H1 (cell line): ENCODE measurements around the gene PKD1. TPM values are rescaled to one million over a fixed set of nuclear protein-coding genes. Genes with fewer than 3 reads are reported as not detected.

ENCODE experiments used
- CTCF ChIA-PET: fragments of 300-600 bp; sonication (Branson Sonifier 250); formaldehyde crosslinking; loops from one replicate; lab custom pipeline; 2021; ENCODE audit not compliant: partially characterized antibody; lab: Charles Lee
- POLR2A ChIA-PET: fragments of 300-600 bp; sonication (Branson Sonifier 250); formaldehyde crosslinking; loops from one replicate; lab custom pipeline; 2021; ENCODE audit warnings: inconsistent platforms; ENCODE audit not compliant: partially characterized antibody; lab: Charles Lee
- DNase-seq, 2 experiments: peaks; one replicate each; pipeline versions ENCODE4 v3.0.0 to v3.0.0-alpha.2; 2010 to 2022; ENCODE audit warnings: low spot score in 2 of 2, low read depth in 1 of 2, mixed read lengths in 1 of 2
- FAIRE-seq: peaks from 2 replicates; lab custom pipeline; 2011; peaks lifted over from hg19 to GRCh38; lab: Jason Lieb, UNC
- H2AFZ ChIP-seq: 2 replicates; pipeline ENCODE4 v1.8.1; 2012; ENCODE audit warnings: low read length, inconsistent platforms
- H2AK5ac ChIP-seq: 2 replicates; pipeline ENCODE4 v1.6.1; 2013; ENCODE audit warnings: low read depth, low read length
- H2BK120ac ChIP-seq: replicated peaks from 2 replicates; pipeline ENCODE3; 2013; ENCODE audit warnings: low read depth, low read length, inconsistent platforms
- H2BK12ac ChIP-seq: 2 replicates; pipeline ENCODE4 v1.6.1; 2013; ENCODE audit warnings: low read depth, low read length
- H2BK15ac ChIP-seq: 2 replicates; pipeline ENCODE4 v1.6.1; 2013; ENCODE audit warnings: low read length
- H2BK20ac ChIP-seq: 2 replicates; pipeline ENCODE4 v1.6.1; 2013; ENCODE audit warnings: low read length
- H2BK5ac ChIP-seq: 2 replicates; pipeline ENCODE4 v1.6.1; 2013; ENCODE audit warnings: low read depth, low read length
- H3K14ac ChIP-seq: 2 replicates; pipeline ENCODE4 v1.6.1; 2013; ENCODE audit warnings: inconsistent platforms; ENCODE audit not compliant: insufficient read length
- H3K18ac ChIP-seq: 2 replicates; pipeline ENCODE4 v1.6.1; 2013; ENCODE audit warnings: low read length; ENCODE audit errors: extremely low read depth
- H3K23ac ChIP-seq: 2 replicates; pipeline ENCODE4 v1.6.1; 2013; ENCODE audit warnings: inconsistent platforms; ENCODE audit not compliant: insufficient read length
- H3K23me2 ChIP-seq: 2 replicates; pipeline ENCODE4 v1.6.1; 2013; ENCODE audit warnings: low read depth, low read length
- H3K27ac ChIP-seq: 2 replicates; pipeline ENCODE4 v1.6.1; 2011; ENCODE audit warnings: low read depth, low read length, inconsistent platforms
- H3K27me3 ChIP-seq, 4 experiments: replicated peaks in 1 of 4; 1 replicate in 1 of 4; 2 replicates in 3 of 4; pipeline versions ENCODE4 v1.6.1 to v1.8.1; 2011 to 2013; ENCODE audit warnings: low read length in 3 of 4, mild to moderate bottlenecking in 3 of 4, inconsistent platforms in 2 of 4, mixed read lengths in 2 of 4, moderate library complexity in 1 of 4; ENCODE audit not compliant: control insufficient read depth in 3 of 4, insufficient read depth in 3 of 4; ENCODE audit errors: extremely low read depth in 1 of 4
- H3K36me3 ChIP-seq, 4 experiments: 2 replicates each; pipeline versions ENCODE4 v1.6.1 to v1.8.1; 2011 to 2013; ENCODE audit warnings: mild to moderate bottlenecking in 4 of 4, low read length in 3 of 4, moderate library complexity in 2 of 4, control low read depth in 1 of 4, inconsistent platforms in 1 of 4; ENCODE audit not compliant: insufficient read depth in 4 of 4, control insufficient read depth in 2 of 4
- H3K4ac ChIP-seq: replicated peaks from 2 replicates; pipeline ENCODE3; 2013; ENCODE audit warnings: low read length, low read depth, mixed read lengths, inconsistent platforms; ENCODE audit not compliant: insufficient read length
- H3K4me1 ChIP-seq, 4 experiments: replicated peaks in 1 of 4; 1 replicate in 1 of 4; 2 replicates in 3 of 4; pipeline versions ENCODE4 v1.6.1 to v1.8.1; 2011 to 2013; ENCODE audit warnings: low read length in 3 of 4, inconsistent platforms in 2 of 4, mixed read lengths in 1 of 4; ENCODE audit not compliant: insufficient read depth in 4 of 4, control insufficient read depth in 3 of 4
- H3K4me2 ChIP-seq, 2 experiments: 2 replicates each; pipeline versions ENCODE4 v1.6.1 to v1.8.1; 2011 to 2013; ENCODE audit warnings: low read depth in 2 of 2, low read length in 2 of 2, control low read depth in 1 of 2, inconsistent platforms in 1 of 2, mild to moderate bottlenecking in 1 of 2; ENCODE audit not compliant: insufficient read depth in 1 of 2
- H3K4me3 ChIP-seq, 4 experiments: fragments of 200-600, 300-600 bp in 1 of 4; sonication (generic), shearing (Covaris generic), sonication (Bioruptor Twin) in 1 of 4; 2 replicates each; pipeline versions ENCODE4 v1.5.1 to v1.8.1; 2011 to 2016; ENCODE audit warnings: low read length in 4 of 4, low read depth in 3 of 4, control low read depth in 2 of 4, inconsistent platforms in 2 of 4, mild to moderate bottlenecking in 2 of 4, mixed read lengths in 1 of 4, moderate library complexity in 1 of 4; ENCODE audit not compliant: insufficient read depth in 2 of 4; ENCODE audit errors: extremely low read depth in 1 of 4
- H3K56ac ChIP-seq: replicated peaks from 2 replicates; pipeline ENCODE3; 2013; ENCODE audit warnings: low read depth, mild to moderate bottlenecking, mixed read lengths, low read length, inconsistent platforms; ENCODE audit not compliant: insufficient read length
- H3K79me1 ChIP-seq: 2 replicates; pipeline ENCODE4 v1.6.1; 2013; ENCODE audit warnings: low read depth, low read length, control low read depth
- H3K79me2 ChIP-seq, 2 experiments: 2 replicates each; pipeline versions ENCODE4 v1.6.1 to v1.8.1; 2012 to 2013; ENCODE audit warnings: low read length in 2 of 2, mild to moderate bottlenecking in 2 of 2, inconsistent platforms in 1 of 2; ENCODE audit not compliant: insufficient read depth in 2 of 2, control insufficient read depth in 1 of 2
- H3K9ac ChIP-seq, 4 experiments: replicated peaks in 1 of 4; 1 replicate in 1 of 4; 2 replicates in 3 of 4; pipeline versions ENCODE4 v1.6.1 to v1.8.1; 2011 to 2013; ENCODE audit warnings: low read depth in 3 of 4, low read length in 3 of 4, control low read depth in 2 of 4, mild to moderate bottlenecking in 2 of 4, moderate library complexity in 2 of 4, inconsistent platforms in 1 of 4; ENCODE audit errors: extremely low read depth in 1 of 4
- H3K9me3 ChIP-seq, 2 experiments: 2 replicates each; pipeline versions ENCODE4 v1.6.1 to v1.8.1; 2012 to 2013; ENCODE audit warnings: mild to moderate bottlenecking in 2 of 2, moderate library complexity in 2 of 2, control low read depth in 1 of 2, inconsistent platforms in 1 of 2, low read depth in 1 of 2, low read length in 1 of 2, mixed read lengths in 1 of 2; ENCODE audit not compliant: insufficient read depth in 2 of 2
- H4K20me1 ChIP-seq, 2 experiments: replicated peaks in 1 of 2; 2 replicates each; pipeline versions ENCODE3 to v1.8.1; 2011 to 2013; ENCODE audit warnings: inconsistent platforms in 2 of 2, low read length in 2 of 2, mild to moderate bottlenecking in 1 of 2; ENCODE audit not compliant: insufficient read depth in 2 of 2, control insufficient read depth in 1 of 2
- H4K5ac ChIP-seq: 2 replicates; pipeline ENCODE4 v1.6.1; 2013; ENCODE audit warnings: low read length, low read depth, mixed read lengths, inconsistent platforms; ENCODE audit not compliant: insufficient read length
- H4K8ac ChIP-seq: 2 replicates; pipeline ENCODE4 v1.8.0; 2013; ENCODE audit warnings: mild to moderate bottlenecking, moderate library complexity, low read length, inconsistent platforms; ENCODE audit not compliant: insufficient read depth; ENCODE audit errors: extremely low read depth
- H4K91ac ChIP-seq: replicated peaks from 2 replicates; pipeline ENCODE3; 2013; ENCODE audit warnings: low read length, mixed read lengths, inconsistent platforms; ENCODE audit not compliant: insufficient read length
- KDM4A ChIP-seq: IDR thresholded peaks from one replicate; pipeline ENCODE4 v1.7.1; 2012; ENCODE audit warnings: low read depth, mild to moderate bottlenecking, moderate library complexity, low read length, inconsistent platforms; ENCODE audit not compliant: severe bottlenecking
- POLR2AphosphoS5 ChIP-seq: IDR thresholded peaks from 2 replicates; pipeline ENCODE4 v1.6.1; 2011; ENCODE audit warnings: low read depth, low read length
- RFX5 ChIP-seq: IDR thresholded peaks from 2 replicates; pipeline ENCODE4 v1.6.1; 2011; ENCODE audit warnings: low read depth, low read length, improper control_type of control experiment, borderline replicate concordance
- RNF2 ChIP-seq: fragments of 200-900, 300-1000 bp; sonication (generic); IDR thresholded peaks from 2 replicates; pipeline ENCODE4 v1.7.1; 2016; ENCODE audit warnings: borderline replicate concordance, low read depth, mild to moderate bottlenecking, antibody characterized with exemption, low read length; ENCODE audit not compliant: poor library complexity, severe bottlenecking; ENCODE audit errors: missing control alignments
- RXRA ChIP-seq: IDR thresholded peaks from 2 replicates; pipeline ENCODE4 v1.6.1; 2011; ENCODE audit warnings: low read depth, mild to moderate bottlenecking, low read length, moderate library complexity; ENCODE audit not compliant: insufficient read depth
- SIX5 ChIP-seq: IDR thresholded peaks from 2 replicates; pipeline ENCODE4 v1.6.1; 2011; ENCODE audit warnings: mild to moderate bottlenecking, low read depth, low read length
- WGBS, 2 experiments: shearing (Covaris generic) in 1 of 2; methylation state at CpG; one replicate each; pipeline versions ENCODE4 v1.1.6 to v1.1.7; 2013 to 2015; ENCODE audit warnings: low lambda C conversion rate in 2 of 2, mixed read lengths in 2 of 2, inconsistent platforms in 1 of 2, low coverage in 1 of 2, missing lambda C conversion rate in 1 of 2; ENCODE audit not compliant: insufficient replicate concordance in 2 of 2, insufficient coverage in 1 of 2, insufficient read length in 1 of 2; ENCODE audit errors: extremely low coverage in 1 of 2, missing lambda C conversion rate in 1 of 2; 5-methylcytosine and 5-hydroxymethylcytosine counted together
- polyA plus RNA-seq, 7 experiments: library from polyadenylated mRNA; depleted of rRNA in 3 of 7; stranded (reverse) in 5 of 7; unstranded in 2 of 7; fragments of >200 nt in 5 of 7; fragments of 200-250 nt in 2 of 7; gene quantifications; 1 replicate in 5 of 7; 2 replicates in 1 of 7; 4 replicates in 1 of 7; pipeline versions ENCODE4 v1.2.1 to v1.2.3, GENCODE V29; 2011 to 2013; ENCODE audit warnings: missing spikeins in 2 of 7, mixed read lengths in 2 of 7
- total RNA-seq: library from RNA; stranded (reverse); fragmentation: NEBNext Ultra II Directional; extraction: Animal tissue kit (Norgen Biotek cat#: 25700); gene quantifications from 2 replicates; pipeline ENCODE4 v1.2.1, GENCODE V29; 2021
- TF ChIP-seq, protein P1 (sequence below): IDR thresholded peaks from 2 replicates; pipeline ENCODE4 v1.6.1; 2011; ENCODE audit warnings: low read depth, mild to moderate bottlenecking, low read length; ENCODE audit not compliant: insufficient read depth
- TF ChIP-seq, protein P2 (sequence below), 3 experiments: IDR thresholded peaks; 1 replicate in 2 of 3; 2 replicates in 1 of 3; pipeline versions ENCODE4 v1.5.1 to v1.6.1; 2011; ENCODE audit warnings: low read length in 3 of 3, mild to moderate bottlenecking in 3 of 3, inconsistent platforms in 2 of 3, low read depth in 1 of 3, moderate library complexity in 1 of 3; ENCODE audit not compliant: insufficient read depth in 1 of 3; ENCODE audit errors: control extremely low read depth in 1 of 3

Gene PKD1
- total and polyA plus RNA-seq, 2 of the 8 experiments (the other 6 are each of a cell fraction or from before 2014, with no cell fraction given), result 40.6 to 52.7 TPM

DNA sequence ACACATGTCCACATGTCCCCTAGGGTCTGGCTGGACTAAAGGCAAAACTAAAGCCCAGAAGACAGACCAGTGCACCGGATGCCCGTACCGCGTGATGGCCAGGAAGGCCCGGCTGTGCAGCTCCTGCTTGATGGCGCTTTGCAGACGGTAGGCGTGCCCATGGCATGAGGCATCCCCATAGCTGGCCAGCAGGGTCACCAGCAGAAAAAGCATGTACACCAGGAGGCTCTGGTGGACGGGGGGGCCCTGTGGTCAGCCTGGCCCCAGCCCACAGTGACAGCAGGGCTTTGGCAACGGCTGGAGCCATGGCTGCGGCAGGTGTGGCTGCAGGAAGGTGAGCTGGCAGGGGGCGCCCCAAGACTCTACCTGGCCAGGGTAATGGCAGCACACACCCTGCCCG is 42.8 kb downstream of the PKD1 start:
- no peak overlapping the region for H2AFZ ChIP-seq
- H3K23me2 ChIP-seq, result peaks cover 6% of the 10 kb centered on the region; the same call in 1 of the 2 replicates
- no peak for DNase-seq
- no peaks in the 10 kb centered on the region for H3K79me1 ChIP-seq
- H2BK5ac ChIP-seq, result no peak overlapping the region
- H3K27me3 ChIP-seq, result no peaks in the 10 kb centered on the region
- no peak overlapping the region for H2BK20ac ChIP-seq
- no peak for FAIRE-seq
- ChIA-PET POLR2A (interaction anchor here (1.0 to 6.9 kb wide), 6 partner anchors 14 to 310 kb away, joined by 3 to 54 read pairs (median 8); partner anchors contain the start of genes NUBP2, SPSB3 and TRAF7), CTCF (interaction anchor here (0.7 to 3.8 kb wide), 8 partner anchors 13 to 77 kb away, joined by 3 to 25 read pairs (median 4); no protein-coding TSS in a partner anchor)
- H3K79me2 ChIP-seq, result no peaks in the 10 kb centered on the region
- peaks cover 0 to 16% (median 0%) of the 10 kb centered on the region in 4 experiments; a peak in 2 of 8 replicates for H3K36me3 ChIP-seq
- H3K56ac ChIP-seq, result no peak overlapping the region
- no peak overlapping the region for H3K4me3 ChIP-seq
- H3K9me3 ChIP-seq, result no peaks in the 10 kb centered on the region
- H2BK15ac ChIP-seq, result 0 out of 2 replicates have a peak overlapping the region, but pooled peaks have one; percentile 3
- no peak overlapping the region for H3K23ac ChIP-seq
- no peak overlapping the region for H4K91ac ChIP-seq
- H3K18ac ChIP-seq, result no peak overlapping the region
- no peak overlapping the region for H2BK12ac ChIP-seq
- H2BK120ac ChIP-seq, result no peak overlapping the region
- H2AK5ac ChIP-seq, result no peak overlapping the region
- H3K9ac ChIP-seq, result no peak overlapping the region
- H3K4me2 ChIP-seq, result no peak overlapping the region
- no peak overlapping the region for H4K5ac ChIP-seq
- no peak overlapping the region for H3K4ac ChIP-seq
- H3K27ac ChIP-seq, result no peak overlapping the region
- H4K8ac ChIP-seq, result peak overlapping the region; percentile 68; the same call in 1 of the 2 replicates
- 94% methylated on average over 13 of the region's 13 CpGs; no CpG with 5 or more reads in 1 of the 2 experiments for WGBS, 2 experiments
- peaks cover 0 to 12% (median 9%) of the 10 kb centered on the region in 4 experiments; a peak in 5 of 7 replicates for H3K4me1 ChIP-seq
- peaks cover 8 to 17% of the 10 kb centered on the region in 2 experiments for H4K20me1 ChIP-seq
- no peak overlapping the region for H3K14ac ChIP-seq
- TF ChIP-seq RXRA, result no peak
- TF ChIP-seq, protein P1, sequence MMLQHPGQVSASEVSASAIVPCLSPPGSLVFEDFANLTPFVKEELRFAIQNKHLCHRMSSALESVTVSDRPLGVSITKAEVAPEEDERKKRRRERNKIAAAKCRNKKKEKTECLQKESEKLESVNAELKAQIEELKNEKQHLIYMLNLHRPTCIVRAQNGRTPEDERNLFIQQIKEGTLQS, result no peak
- TF ChIP-seq, protein P2, sequence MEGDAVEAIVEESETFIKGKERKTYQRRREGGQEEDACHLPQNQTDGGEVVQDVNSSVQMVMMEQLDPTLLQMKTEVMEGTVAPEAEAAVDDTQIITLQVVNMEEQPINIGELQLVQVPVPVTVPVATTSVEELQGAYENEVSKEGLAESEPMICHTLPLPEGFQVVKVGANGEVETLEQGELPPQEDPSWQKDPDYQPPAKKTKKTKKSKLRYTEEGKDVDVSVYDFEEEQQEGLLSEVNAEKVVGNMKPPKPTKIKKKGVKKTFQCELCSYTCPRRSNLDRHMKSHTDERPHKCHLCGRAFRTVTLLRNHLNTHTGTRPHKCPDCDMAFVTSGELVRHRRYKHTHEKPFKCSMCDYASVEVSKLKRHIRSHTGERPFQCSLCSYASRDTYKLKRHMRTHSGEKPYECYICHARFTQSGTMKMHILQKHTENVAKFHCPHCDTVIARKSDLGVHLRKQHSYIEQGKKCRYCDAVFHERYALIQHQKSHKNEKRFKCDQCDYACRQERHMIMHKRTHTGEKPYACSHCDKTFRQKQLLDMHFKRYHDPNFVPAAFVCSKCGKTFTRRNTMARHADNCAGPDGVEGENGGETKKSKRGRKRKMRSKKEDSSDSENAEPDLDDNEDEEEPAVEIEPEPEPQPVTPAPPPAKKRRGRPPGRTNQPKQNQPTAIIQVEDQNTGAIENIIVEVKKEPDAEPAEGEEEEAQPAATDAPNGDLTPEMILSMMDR (IDR thresholded peaks at IDR 0.05; ENCODE audit: control extremely low read depth in 1 of 3, insufficient read depth in 1 of 3, low read depth in 1 of 3, low read length in 3 of 3), result no peak
- no peak for TF ChIP-seq KDM4A
- TF ChIP-seq RFX5, result no peak
- TF ChIP-seq RNF2, result no peak
- no peak; the same call in 1 of the 2 replicates for TF ChIP-seq POLR2AphosphoS5
- TF ChIP-seq SIX5, result no peak
